A549 (cell line): Measurements from ENCODE around the gene CSF3. TPM values are rescaled to one million over a fixed set of nuclear protein-coding genes. Genes with fewer than 3 reads are reported as not detected.

ENCODE experiments used
- ATAC-seq, 2 experiments: fragments of 200-7000 bp in 1 of 2; fragments of >200 bp in 1 of 2; cut with Nextera tagmentation in 1 of 2; cut with Tn5 transposase in 1 of 2; 3 replicates each; pipeline versions ENCODE4 v1.8.0 to v1.9.1; 2018 to 2020; ENCODE audit warnings: mild to moderate bottlenecking in 1 of 2, moderate library complexity in 1 of 2
- CTCF ChIA-PET: fragments of 300-600 bp; sonication (Branson Sonifier 250); formaldehyde crosslinking; extraction: SDS; loops from one replicate; lab custom pipeline; 2021; ENCODE audit warnings: antibody characterized with exemption, inconsistent platforms; lab: Yijun Ruan, JAX
- POLR2A ChIA-PET: fragments of 350-600 bp; formaldehyde crosslinking; extraction: SDS; loops from one replicate; lab custom pipeline; 2021; ENCODE audit warnings: antibody characterized with exemption, inconsistent platforms; lab: Yijun Ruan, JAX
- DNase-seq, 2 experiments: peaks; one replicate each; pipeline versions ENCODE4 v3.0.0 to v3.0.0-alpha.2; 2011 to 2016; ENCODE audit warnings: low read depth in 1 of 2, low spot score in 1 of 2
- FAIRE-seq: peaks from 2 replicates; lab custom pipeline; 2011; peaks lifted over from hg19 to GRCh38; lab: Jason Lieb, UNC
- H3K27ac ChIP-seq, 2 experiments: fragments of >200 bp; sonication (Bioruptor Twin); formaldehyde crosslinking; 3 replicates each; pipeline ENCODE4 v1.5.1; 2016 to 2017
- H3K4me1 ChIP-seq: fragments of >200 bp; sonication (Bioruptor Twin); formaldehyde crosslinking; 3 replicates; pipeline ENCODE4 v1.6.1; 2016
- H3K4me2 ChIP-seq: fragments of >200 bp; sonication (Bioruptor Twin); formaldehyde crosslinking; 3 replicates; pipeline ENCODE4 v1.6.1; 2016
- H3K4me3 ChIP-seq: fragments of >200 bp; sonication (Bioruptor Twin); formaldehyde crosslinking; 3 replicates; pipeline ENCODE4 v1.5.1; 2016
- H3K9me3 ChIP-seq: fragments of >200 bp; sonication (Bioruptor Twin); formaldehyde crosslinking; 3 replicates; pipeline ENCODE4 v1.6.1; 2016
- BHLHE40 ChIP-seq: IDR thresholded peaks from 2 replicates; pipeline ENCODE4 v1.6.1; 2012; ENCODE audit warnings: low read depth, low read length, inconsistent platforms
- CBX8 ChIP-seq: fragments of 200-600 bp; sonication (generic); IDR thresholded peaks from 2 replicates; pipeline ENCODE4 v1.6.1; 2016
- CEBPB ChIP-seq, 2 experiments: fragments of >200 bp in 1 of 2; sonication (Bioruptor Twin) in 1 of 2; formaldehyde crosslinking in 1 of 2; IDR thresholded peaks; 2 replicates each; pipeline ENCODE4 v1.6.1; 2012 to 2016
- CHD2 ChIP-seq: fragments of 150-350 bp; IDR thresholded peaks from 2 replicates; pipeline ENCODE4 v1.6.1; 2014; ENCODE audit warnings: low read length; ENCODE audit not compliant: partially characterized antibody
- EHF ChIP-seq: fragments of 250-450 bp; sonication (Bioruptor Pico); IDR thresholded peaks from 2 replicates; pipeline ENCODE4 v1.5.0; 2020; ENCODE audit warnings: mild to moderate bottlenecking
- EP300 ChIP-seq, 2 experiments: fragments of >200 bp; sonication (Bioruptor Twin); formaldehyde crosslinking; IDR thresholded peaks; 2 replicates in 1 of 2; 3 replicates in 1 of 2; pipeline ENCODE4 v1.6.1; 2016 to 2017
- ESRRA ChIP-seq: fragments of 150-350 bp; IDR thresholded peaks from 2 replicates; pipeline ENCODE4 v1.6.1; 2014; ENCODE audit warnings: mild to moderate bottlenecking, low read length, borderline replicate concordance
- FOSB ChIP-seq: fragments of 250-450 bp; sonication (Bioruptor Pico); IDR thresholded peaks from 2 replicates; pipeline ENCODE4 v1.5.0; 2020; ENCODE audit warnings: mild to moderate bottlenecking, moderate library complexity
- FOXS1 ChIP-seq: fragments of 250-450 bp; sonication (Bioruptor Pico); IDR thresholded peaks from 2 replicates; pipeline ENCODE4 v1.5.0; 2020; ENCODE audit warnings: mild to moderate bottlenecking, moderate library complexity
- HEYL ChIP-seq: fragments of 250-450 bp; sonication (Bioruptor Pico); IDR thresholded peaks from 2 replicates; pipeline ENCODE4 v1.8.0; 2021; ENCODE audit warnings: mild to moderate bottlenecking, moderate library complexity
- HMGXB4 ChIP-seq: fragments of 250-450 bp; sonication (Bioruptor Pico); IDR thresholded peaks from 2 replicates; pipeline ENCODE4 v1.5.0; 2021; ENCODE audit warnings: mild to moderate bottlenecking, moderate library complexity, borderline replicate concordance
- JUN ChIP-seq, 2 experiments: fragments of >200 bp; sonication (Bioruptor Twin); formaldehyde crosslinking; IDR thresholded peaks; 2 replicates in 1 of 2; 3 replicates in 1 of 2; pipeline ENCODE4 v1.6.1; 2016 to 2017
- JUNB ChIP-seq: fragments of >200 bp; sonication (Bioruptor Twin); formaldehyde crosslinking; IDR thresholded peaks from 2 replicates; pipeline ENCODE4 v1.6.1; 2016
- KDM1A ChIP-seq: fragments of 200-600 bp; sonication (generic); IDR thresholded peaks from 2 replicates; pipeline ENCODE4 v1.6.1; 2016; ENCODE audit warnings: low read depth, mild to moderate bottlenecking
- MAFK ChIP-seq: fragments of 450-650 bp; IDR thresholded peaks from 2 replicates; pipeline ENCODE4 v1.6.1; 2014; ENCODE audit not compliant: partially characterized antibody
- MYC ChIP-seq: IDR thresholded peaks from 2 replicates; pipeline ENCODE4 v1.6.1; 2012; ENCODE audit warnings: mild to moderate bottlenecking, inconsistent platforms, low read length, improper control_type of control experiment, borderline replicate concordance
- NPAS2 ChIP-seq: fragments of 250-450 bp; sonication (Bioruptor Pico); IDR thresholded peaks from 2 replicates; pipeline ENCODE4 v1.8.0; 2022; ENCODE audit warnings: mild to moderate bottlenecking, moderate library complexity, borderline replicate concordance
- NR3C1 ChIP-seq: fragments of >200 bp; sonication (Bioruptor Twin); formaldehyde crosslinking; IDR thresholded peaks from 3 replicates; pipeline ENCODE4 v1.6.1; 2017
- POLR2A ChIP-seq: IDR thresholded peaks from 2 replicates; pipeline ENCODE4 v1.6.1; 2012; ENCODE audit warnings: mild to moderate bottlenecking, low read length
- POLR2AphosphoS2 ChIP-seq: conservative IDR thresholded peaks from 2 replicates; pipeline ENCODE4 v1.6.1; 2012; ENCODE audit warnings: low read length, improper control_type of control experiment, inconsistent platforms
- RAD21 ChIP-seq, 2 experiments: fragments of >200 bp in 1 of 2; sonication (Bioruptor Twin) in 1 of 2; formaldehyde crosslinking in 1 of 2; IDR thresholded peaks in 1 of 2; conservative IDR thresholded peaks in 1 of 2; 2 replicates in 1 of 2; 3 replicates in 1 of 2; pipeline ENCODE4 v1.6.1; 2012 to 2018; ENCODE audit warnings: inconsistent platforms in 1 of 2
- RARB ChIP-seq: fragments of 250-450 bp; sonication (Bioruptor Pico); IDR thresholded peaks from 2 replicates; pipeline ENCODE4 v1.8.0; 2021; ENCODE audit warnings: mild to moderate bottlenecking, moderate library complexity
- RCOR1 ChIP-seq: fragments of 150-350 bp; IDR thresholded peaks from 2 replicates; pipeline ENCODE4 v1.6.1; 2014; ENCODE audit warnings: antibody characterized with exemption, low read length, low read depth
- RFX5 ChIP-seq: fragments of 450-650 bp; IDR thresholded peaks from 2 replicates; pipeline ENCODE4 v1.7.1; 2014; ENCODE audit warnings: antibody characterized with exemption, mild to moderate bottlenecking, moderate library complexity
- TP53 ChIP-seq: fragments of 250-450 bp; sonication (Bioruptor Pico); IDR thresholded peaks from 2 replicates; pipeline ENCODE4 v1.5.0; 2021; ENCODE audit warnings: mild to moderate bottlenecking, moderate library complexity
- ZC3H11A ChIP-seq: fragments of 450-650 bp; IDR thresholded peaks from 2 replicates; pipeline ENCODE4 v1.6.1; 2014; ENCODE audit warnings: antibody characterized with exemption, mild to moderate bottlenecking
- ZFP36 ChIP-seq: fragments of 450-650 bp; IDR thresholded peaks from 2 replicates; pipeline ENCODE4 v1.6.1; 2014; ENCODE audit warnings: borderline replicate concordance; ENCODE audit not compliant: partially characterized antibody
- WGBS: methylation state at CpG from one replicate; pipeline ENCODE4 v1.1.6; 2017; ENCODE audit errors: missing lambda C conversion rate; 5-methylcytosine and 5-hydroxymethylcytosine counted together
- polyA plus RNA-seq, 4 experiments: library from polyadenylated mRNA; depleted of rRNA in 3 of 4; stranded (reverse); fragments of >200 nt; fragmentation: RNase III in 1 of 4; extraction: RNeasy Plus Mini Kit Qiagen cat#74134 plus additional on column Dnase treatment in 1 of 4; gene quantifications; 2 replicates in 3 of 4; 3 replicates in 1 of 4; pipeline ENCODE4 v1.2.3, GENCODE V29; 2011 to 2017
- TF ChIP-seq, protein P1 (sequence below): IDR thresholded peaks from 2 replicates; pipeline ENCODE4 v1.6.1; 2012
- TF ChIP-seq, protein P2 (sequence below): fragments of 250-450 bp; sonication (Bioruptor Pico); IDR thresholded peaks from 2 replicates; pipeline ENCODE4 v1.5.0; 2020; ENCODE audit warnings: low read depth, mild to moderate bottlenecking, moderate library complexity

CSF3 gene
- polyA plus RNA-seq, 2 of the 4 experiments (the other 2 are of a cell fraction): not detected

GRCh38 chr17:39971076-39971603 lies 44.1 kb upstream of the CSF3 start:
- FAIRE-seq: no peak
- Histone ChIP-seq H3K27ac (no peak overlapping the region), H3K4me1 (no peaks in the 10 kb centered on the region), H3K4me3 (no peak overlapping the region), H3K4me2 (no peak overlapping the region), H3K9me3 (no peaks in the 10 kb centered on the region)
- 67% methylated on average over 4 of the region's 4 CpGs for WGBS
- CTCF ChIA-PET: interaction anchor here (1.2 to 19.9 kb wide), 4 partner anchors 9 to 105 kb away, joined by 3 to 405 read pairs (median 15); partner anchors contain the start of genes GSDMA and PSMD3
- POLR2A ChIA-PET: interaction anchor here (3.0 kb wide), 1 partner anchor 10 kb away, joined by 13 read pairs; the partner anchor contains the start of gene PSMD3
- peak in 1 of 2 experiments; percentile 8; a peak in 3 of 6 replicates for ATAC-seq
- no peak for DNase-seq
- TF ChIP-seq ESRRA: no peak
- TF ChIP-seq MYC: no peak
- TF ChIP-seq RAD21 (conservative IDR thresholded peaks at IDR 0.05 in 1 of 2, IDR thresholded peaks at IDR 0.05 in 1 of 2): no peak
- TF ChIP-seq ZFP36: no peak
- TF ChIP-seq RARB (CRISPR knock-in tag): no peak
- no peak for TF ChIP-seq POLR2AphosphoS2
- TF ChIP-seq EHF: no peak

- no peak overlapping the region for H3K27ac ChIP-seq
- no peak for ATAC-seq
- WGBS: 41% methylated on average over 3 of the region's 3 CpGs
- no peaks in the 10 kb centered on the region for H3K4me1 ChIP-seq
- POLR2A ChIA-PET: interaction anchor here (3.0 kb wide), 1 partner anchor 9 kb away, joined by 13 read pairs; the partner anchor contains the start of gene PSMD3
- FAIRE-seq: no peak
- TF ChIP-seq MAFK (peak; percentile 45), MYC (no peak)
- no peaks in the 10 kb centered on the region for H3K9me3 ChIP-seq
- CTCF ChIA-PET: interaction anchor here (1.6 to 19.9 kb wide), 3 partner anchors 8 to 103 kb away, joined by 7 to 405 read pairs (median 27); partner anchors contain the start of genes GSDMA and PSMD3
- no peak overlapping the region for H3K4me2 ChIP-seq
- no peak overlapping the region for H3K4me3 ChIP-seq
- DNase-seq: no peak
Measured at GRCh38 chr17:39972271-39972670, 43.0 kb upstream of the CSF3 start.

GRCh38 chr17:39973496-39973895 lies 41.7 kb upstream of the CSF3 start:
- ATAC-seq (no peak), DNase-seq (no peak), FAIRE-seq (no peak)
- 74% methylated on average over 2 of the region's 2 CpGs for WGBS
- no peak overlapping the region for H3K4me3 ChIP-seq
- no peak overlapping the region for H3K4me2 ChIP-seq
- ChIA-PET POLR2A (no interaction called here), CTCF (interaction anchor here (0.6 to 19.9 kb wide), 5 partner anchors 14 to 453 kb away, joined by 4 to 405 read pairs (median 5); partner anchors contain the start of gene GSDMA)
- no peak for TF ChIP-seq EP300 (IDR thresholded peaks at IDR 0.05)
- TF ChIP-seq FOXS1 (CRISPR knock-in tag): no peak
- no peak for TF ChIP-seq RFX5
- no peak for TF ChIP-seq POLR2A
- TF ChIP-seq CBX8: no peak
- TF ChIP-seq NR3C1: no peak
- no peak for TF ChIP-seq POLR2AphosphoS2
- no peaks in the 10 kb centered on the region for H3K9me3 ChIP-seq
- H3K27ac ChIP-seq: no peak overlapping the region
- H3K4me1 ChIP-seq: no peaks in the 10 kb centered on the region

GRCh38 chr17:39974433-39974832 lies 40.8 kb upstream of the CSF3 start:
- no peak for DNase-seq
- no peak overlapping the region for H3K4me2 ChIP-seq
- WGBS: 58% methylated on average over 5 of the region's 5 CpGs
- peaks cover 3% of the 10 kb centered on the region; the same call in 1 of the 3 replicates for H3K4me1 ChIP-seq
- TF ChIP-seq, protein P1, sequence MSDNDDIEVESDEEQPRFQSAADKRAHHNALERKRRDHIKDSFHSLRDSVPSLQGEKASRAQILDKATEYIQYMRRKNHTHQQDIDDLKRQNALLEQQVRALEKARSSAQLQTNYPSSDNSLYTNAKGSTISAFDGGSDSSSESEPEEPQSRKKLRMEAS: no peak
- no peak for TF ChIP-seq RCOR1
- no peak for TF ChIP-seq CEBPB (IDR thresholded peaks at IDR 0.05)
- TF ChIP-seq KDM1A: no peak
- TF ChIP-seq RARB (CRISPR knock-in tag): no peak
- TF ChIP-seq ZC3H11A: no peak
- TF ChIP-seq JUN (IDR thresholded peaks at IDR 0.05): no peak
- no peak for TF ChIP-seq CHD2
- TF ChIP-seq FOSB (CRISPR knock-in tag): no peak
- TF ChIP-seq HEYL (CRISPR knock-in tag): no peak
- TF ChIP-seq JUNB: no peak
- TF ChIP-seq TP53: no peak
- TF ChIP-seq BHLHE40: no peak
- TF ChIP-seq, protein P2, sequence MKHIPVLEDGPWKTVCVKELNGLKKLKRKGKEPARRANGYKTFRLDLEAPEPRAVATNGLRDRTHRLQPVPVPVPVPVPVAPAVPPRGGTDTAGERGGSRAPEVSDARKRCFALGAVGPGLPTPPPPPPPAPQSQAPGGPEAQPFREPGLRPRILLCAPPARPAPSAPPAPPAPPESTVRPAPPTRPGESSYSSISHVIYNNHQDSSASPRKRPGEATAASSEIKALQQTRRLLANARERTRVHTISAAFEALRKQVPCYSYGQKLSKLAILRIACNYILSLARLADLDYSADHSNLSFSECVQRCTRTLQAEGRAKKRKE: no peak
- no peak for TF ChIP-seq NPAS2
- TF ChIP-seq HMGXB4 (CRISPR knock-in tag): no peak
- ChIA-PET POLR2A (no interaction called here), CTCF (interaction anchor here (0.6 to 19.9 kb wide), 2 partner anchors 15 to 277 kb away, joined by 3 to 405 read pairs; partner anchors contain the start of gene GSDMA)
- no peaks in the 10 kb centered on the region for H3K9me3 ChIP-seq
- H3K4me3 ChIP-seq: no peak overlapping the region
- ATAC-seq: no peak; a peak in 1 of 6 replicates
- no peak overlapping the region for H3K27ac ChIP-seq
- no peak for FAIRE-seq
